Measurements from ENCODE around the gene ACBD6.

DNA sequence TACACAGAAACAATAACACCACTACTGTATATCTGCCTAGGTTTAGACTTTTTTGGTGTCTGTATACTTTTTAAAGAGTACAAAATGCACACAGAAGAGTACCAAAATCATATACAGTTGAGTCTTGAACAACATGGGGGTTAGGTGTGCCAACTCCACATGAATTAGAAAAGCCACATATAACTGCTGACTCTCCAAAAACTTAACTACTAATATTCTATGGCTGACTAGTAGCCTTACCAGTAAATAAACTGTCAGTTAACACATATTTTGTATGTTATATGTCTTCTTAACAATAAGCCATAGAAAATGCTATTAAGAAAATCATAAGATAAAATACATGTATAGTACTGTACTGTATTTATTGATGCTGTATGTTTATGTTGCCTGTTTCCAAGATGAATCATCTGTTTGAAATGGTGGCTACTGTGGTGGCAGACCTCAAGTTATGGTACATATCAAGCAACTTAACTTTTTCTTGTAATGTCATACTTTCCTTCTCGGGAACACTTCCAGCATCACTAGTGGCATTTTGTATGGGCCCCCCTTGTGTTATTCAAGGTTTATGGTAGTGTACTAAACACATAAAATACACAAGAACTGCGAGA lies 201.1 kb downstream of the ACBD6 start:
- no peak for TF ChIP-seq CTCF (conservative IDR thresholded peaks at IDR 0.05; ENCODE audit: low read length)
- no peak for TF ChIP-seq EZH2phosphoT487 (IDR thresholded peaks at IDR 0.05; ENCODE audit: borderline replicate concordance)
